Gastrocnemius medialis (tissue), 4 donors: ENCODE data around the gene VTI1A.

Experiments
- POLR2A ChIP-seq, 2 donors: fragments of 450-650 bp; IDR thresholded peaks; one replicate each; pipeline ENCODE4 v1.6.1; 2017; ENCODE audit warnings: antibody characterized with exemption in 2 of 2, mild to moderate bottlenecking in 2 of 2, moderate library complexity in 2 of 2
- TF ChIP-seq, protein P1 (sequence below), 5 experiments: fragments of 450-650 bp in 3 of 5; fragments of 200-600 bp in 2 of 5; sonication (generic) in 2 of 5; IDR thresholded peaks in 4 of 5; conservative IDR thresholded peaks in 1 of 5; 1 replicate in 4 of 5; 2 replicates in 1 of 5; pipeline ENCODE4 v1.5.1; 2016 to 2019; ENCODE audit warnings: antibody characterized with exemption in 5 of 5, mild to moderate bottlenecking in 3 of 5, moderate library complexity in 3 of 5

DNA sequence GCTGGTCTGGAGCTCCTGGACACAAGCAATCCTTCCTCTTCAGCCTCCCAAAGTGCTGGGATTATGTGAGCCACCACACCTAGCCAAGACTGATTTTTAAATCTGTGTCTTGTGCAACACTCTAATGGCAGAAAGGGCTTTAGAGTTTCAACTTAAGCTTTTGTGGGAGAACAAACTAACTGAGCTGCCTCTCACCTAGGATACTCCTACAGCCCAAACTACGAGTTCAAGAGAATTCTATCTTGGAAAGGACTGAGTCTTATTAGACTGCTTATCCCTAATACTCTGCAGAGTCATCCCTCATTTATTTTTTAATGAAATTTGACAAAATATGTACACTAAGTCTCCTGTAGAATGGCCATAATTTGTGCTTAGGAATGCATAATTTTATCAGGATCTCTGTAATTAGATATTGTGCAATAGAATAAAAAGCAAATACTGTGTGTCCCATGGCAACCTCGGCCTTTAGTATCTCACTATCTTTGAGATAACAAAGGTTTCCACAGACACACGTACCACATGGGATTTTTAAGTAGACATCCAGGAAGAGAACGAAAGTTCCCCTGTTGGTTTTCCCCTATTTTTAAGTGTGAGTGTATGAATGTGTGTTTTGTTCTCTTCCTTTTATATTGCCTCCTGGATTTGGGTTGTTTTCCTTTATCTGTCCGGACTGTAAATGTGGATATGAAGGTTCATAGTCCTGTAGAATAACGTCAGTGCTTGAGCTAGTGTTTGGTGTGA lies 303.6 kb downstream of the VTI1A start:
- TF ChIP-seq, protein P1, sequence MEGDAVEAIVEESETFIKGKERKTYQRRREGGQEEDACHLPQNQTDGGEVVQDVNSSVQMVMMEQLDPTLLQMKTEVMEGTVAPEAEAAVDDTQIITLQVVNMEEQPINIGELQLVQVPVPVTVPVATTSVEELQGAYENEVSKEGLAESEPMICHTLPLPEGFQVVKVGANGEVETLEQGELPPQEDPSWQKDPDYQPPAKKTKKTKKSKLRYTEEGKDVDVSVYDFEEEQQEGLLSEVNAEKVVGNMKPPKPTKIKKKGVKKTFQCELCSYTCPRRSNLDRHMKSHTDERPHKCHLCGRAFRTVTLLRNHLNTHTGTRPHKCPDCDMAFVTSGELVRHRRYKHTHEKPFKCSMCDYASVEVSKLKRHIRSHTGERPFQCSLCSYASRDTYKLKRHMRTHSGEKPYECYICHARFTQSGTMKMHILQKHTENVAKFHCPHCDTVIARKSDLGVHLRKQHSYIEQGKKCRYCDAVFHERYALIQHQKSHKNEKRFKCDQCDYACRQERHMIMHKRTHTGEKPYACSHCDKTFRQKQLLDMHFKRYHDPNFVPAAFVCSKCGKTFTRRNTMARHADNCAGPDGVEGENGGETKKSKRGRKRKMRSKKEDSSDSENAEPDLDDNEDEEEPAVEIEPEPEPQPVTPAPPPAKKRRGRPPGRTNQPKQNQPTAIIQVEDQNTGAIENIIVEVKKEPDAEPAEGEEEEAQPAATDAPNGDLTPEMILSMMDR (IDR thresholded peaks at IDR 0.05 in 4 of 5, conservative IDR thresholded peaks at IDR 0.05 in 1 of 5), result no peak
- TF ChIP-seq POLR2A (IDR thresholded peaks at IDR 0.05), result no peak
